ENCODE measurements around the gene GPSM3. TPM values are rescaled to one million over a fixed set of nuclear protein-coding genes. Genes with fewer than 3 reads are reported as not detected.

Gene GPSM3
- total RNA-seq, 1 experiment from 2014 or later: 10.0 TPM

DNA sequence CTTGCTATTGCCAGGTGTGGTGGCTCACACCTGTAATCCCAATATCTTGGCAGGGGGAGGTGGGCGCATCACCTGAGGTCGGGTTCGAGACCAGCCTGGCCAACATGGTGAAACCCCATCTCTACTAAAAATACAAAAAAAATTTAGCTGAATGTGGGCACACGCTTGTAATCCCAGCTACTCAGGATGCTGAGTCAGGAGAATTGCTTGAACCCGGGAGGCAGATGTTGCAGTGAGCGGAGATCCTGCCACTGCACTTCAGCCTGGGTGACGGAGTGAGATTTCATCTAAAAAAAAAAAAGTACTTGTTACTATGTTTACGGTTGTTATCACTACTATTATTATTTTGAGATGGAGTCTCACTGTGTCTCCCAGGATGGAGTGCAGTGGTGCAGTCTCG, 35.6 kb downstream of the GPSM3 start:
- CTCF ChIA-PET: interaction anchor here (0.7 kb wide), 1 partner anchor 10 kb away, joined by 3 read pairs; no protein-coding TSS in a partner anchor
- DNase-seq (ENCODE audit: low spot score) (no peak), ATAC-seq (no peak)
- Mint-ChIP-seq H3K27me3 (ENCODE audit: low read depth) (peaks cover 12% of the 10 kb centered on the region), H3K4me1 (peaks cover 18% of the 10 kb centered on the region), H3K4me3 (no peak overlapping the region), H3K36me3 (peaks cover 26% of the 10 kb centered on the region), H3K27ac (no peak overlapping the region), H3K9me3 (no peaks in the 10 kb centered on the region)
- TF ChIP-seq, protein P1, sequence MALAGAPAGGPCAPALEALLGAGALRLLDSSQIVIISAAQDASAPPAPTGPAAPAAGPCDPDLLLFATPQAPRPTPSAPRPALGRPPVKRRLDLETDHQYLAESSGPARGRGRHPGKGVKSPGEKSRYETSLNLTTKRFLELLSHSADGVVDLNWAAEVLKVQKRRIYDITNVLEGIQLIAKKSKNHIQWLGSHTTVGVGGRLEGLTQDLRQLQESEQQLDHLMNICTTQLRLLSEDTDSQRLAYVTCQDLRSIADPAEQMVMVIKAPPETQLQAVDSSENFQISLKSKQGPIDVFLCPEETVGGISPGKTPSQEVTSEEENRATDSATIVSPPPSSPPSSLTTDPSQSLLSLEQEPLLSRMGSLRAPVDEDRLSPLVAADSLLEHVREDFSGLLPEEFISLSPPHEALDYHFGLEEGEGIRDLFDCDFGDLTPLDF (CRISPR knock-in tag; IDR thresholded peaks at IDR 0.05): no peak
- POLR2A ChIA-PET: no interaction called here

GRCh38 chr6:32154514-32155161, 37.8 kb downstream of the GPSM3 start:
- ChIA-PET CTCF (interaction anchor here (0.6 to 1.3 kb wide), 8 partner anchors 10 to 800 kb away, joined by 3 to 9 read pairs (median 5); partner anchors contain the start of genes ATF6B and EGFL8), POLR2A (interaction anchor here (0.5 to 1.0 kb wide), 4 partner anchors 11 to 59 kb away, joined by 3 to 8 read pairs (median 4); no protein-coding TSS in a partner anchor)
- Mint-ChIP-seq H3K27me3 (ENCODE audit: low read depth) (peaks cover 32% of the 10 kb centered on the region), H3K36me3 (peaks cover 26% of the 10 kb centered on the region), H3K4me1 (peaks cover 33% of the 10 kb centered on the region), H3K4me3 (peak overlapping the region; percentile 100), H3K9me3 (no peaks in the 10 kb centered on the region), H3K27ac (peak overlapping the region; percentile 99)
- TF ChIP-seq, protein P2, sequence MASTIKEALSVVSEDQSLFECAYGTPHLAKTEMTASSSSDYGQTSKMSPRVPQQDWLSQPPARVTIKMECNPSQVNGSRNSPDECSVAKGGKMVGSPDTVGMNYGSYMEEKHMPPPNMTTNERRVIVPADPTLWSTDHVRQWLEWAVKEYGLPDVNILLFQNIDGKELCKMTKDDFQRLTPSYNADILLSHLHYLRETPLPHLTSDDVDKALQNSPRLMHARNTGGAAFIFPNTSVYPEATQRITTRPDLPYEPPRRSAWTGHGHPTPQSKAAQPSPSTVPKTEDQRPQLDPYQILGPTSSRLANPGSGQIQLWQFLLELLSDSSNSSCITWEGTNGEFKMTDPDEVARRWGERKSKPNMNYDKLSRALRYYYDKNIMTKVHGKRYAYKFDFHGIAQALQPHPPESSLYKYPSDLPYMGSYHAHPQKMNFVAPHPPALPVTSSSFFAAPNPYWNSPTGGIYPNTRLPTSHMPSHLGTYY (CRISPR knock-in tag; IDR thresholded peaks at IDR 0.05): no peak
- 0 out of 2 replicates have a peak, but pooled peaks have one; percentile 40 for TF ChIP-seq NFE2L1 (CRISPR knock-in tag; IDR thresholded peaks at IDR 0.05)
- no peak for TF ChIP-seq NR1H2 (CRISPR knock-in tag; IDR thresholded peaks at IDR 0.05)
- TF ChIP-seq ATF3 (CRISPR knock-in tag; conservative IDR thresholded peaks at IDR 0.05): no peak
- no peak for TF ChIP-seq ZNF219 (CRISPR knock-in tag; IDR thresholded peaks at IDR 0.05; ENCODE audit: borderline replicate concordance)
- TF ChIP-seq, protein P3, sequence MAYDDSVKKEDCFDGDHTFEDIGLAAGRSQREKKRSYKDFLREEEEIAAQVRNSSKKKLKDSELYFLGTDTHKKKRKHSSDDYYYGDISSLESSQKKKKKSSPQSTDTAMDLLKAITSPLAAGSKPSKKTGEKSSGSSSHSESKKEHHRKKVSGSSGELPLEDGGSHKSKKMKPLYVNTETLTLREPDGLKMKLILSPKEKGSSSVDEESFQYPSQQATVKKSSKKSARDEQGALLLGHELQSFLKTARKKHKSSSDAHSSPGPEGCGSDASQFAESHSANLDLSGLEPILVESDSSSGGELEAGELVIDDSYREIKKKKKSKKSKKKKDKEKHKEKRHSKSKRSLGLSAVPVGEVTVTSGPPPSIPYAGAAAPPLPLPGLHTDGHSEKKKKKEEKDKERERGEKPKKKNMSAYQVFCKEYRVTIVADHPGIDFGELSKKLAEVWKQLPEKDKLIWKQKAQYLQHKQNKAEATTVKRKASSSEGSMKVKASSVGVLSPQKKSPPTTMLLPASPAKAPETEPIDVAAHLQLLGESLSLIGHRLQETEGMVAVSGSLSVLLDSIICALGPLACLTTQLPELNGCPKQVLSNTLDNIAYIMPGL (CRISPR knock-in tag; IDR thresholded peaks at IDR 0.05): peak; percentile 66; the same call in 1 of the 2 replicates
- no peak for TF ChIP-seq CREB1 (CRISPR knock-in tag; IDR thresholded peaks at IDR 0.05)
- peak; percentile 68 for DNase-seq (ENCODE audit: low spot score)
- ATAC-seq: peak; percentile 23

DNA sequence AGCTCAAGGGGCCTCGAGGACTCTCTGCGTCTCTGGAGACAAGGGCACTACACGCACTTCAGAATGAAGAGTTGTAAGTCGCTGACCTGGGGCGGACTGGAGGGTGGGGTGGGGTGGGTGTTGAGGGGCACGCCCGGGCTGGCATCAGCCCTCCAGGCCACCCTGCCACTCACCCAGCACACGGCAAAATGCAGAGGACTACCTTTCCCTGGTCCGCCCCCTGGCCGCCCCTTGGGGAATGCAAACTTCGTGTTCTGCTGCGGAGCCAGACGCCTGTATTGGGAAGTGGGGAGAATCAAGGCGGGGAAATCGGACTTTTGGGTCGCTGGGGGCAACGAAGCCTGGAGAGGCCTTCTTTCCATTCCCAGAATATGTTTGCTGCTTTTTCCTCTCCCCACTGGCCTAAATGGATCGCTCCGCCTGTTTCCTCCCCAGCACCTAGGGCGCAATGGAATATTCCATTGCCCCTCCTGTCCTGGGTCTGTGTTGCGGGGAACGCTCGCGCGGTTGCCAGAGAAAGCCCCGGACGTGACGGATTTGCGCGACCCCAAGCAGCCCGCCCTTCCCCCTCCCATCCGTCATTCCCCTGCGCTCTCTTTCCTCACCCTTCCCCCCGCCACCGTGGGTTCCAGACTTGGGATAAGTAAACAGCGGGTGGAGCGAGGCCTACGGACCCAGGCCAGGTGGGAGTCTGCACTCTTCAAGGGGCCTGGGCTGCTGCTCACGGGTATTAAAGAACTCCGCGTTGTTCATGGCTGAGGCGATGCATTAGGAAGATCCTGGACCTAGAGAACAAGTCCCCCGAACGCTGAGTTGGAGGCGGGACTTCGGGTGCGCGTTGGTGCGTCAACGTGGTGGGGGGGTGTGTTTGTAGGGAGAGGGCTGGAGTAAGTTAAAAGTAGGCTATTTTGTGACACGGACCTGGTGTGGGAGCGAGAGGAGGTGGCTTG, 38.6 kb downstream of the GPSM3 start, which contains the start of gene PPT2:
Gene PPT2, plus strand, starts transcription at position 578 of the 950 bp plus-strand sequence. CDS start 454 bp downstream, outside the sequence.
- H3K4me1 Mint-ChIP-seq: peaks cover 35% of the 10 kb centered on the region
- peak within 1 kb of the TSS; percentile 100 for H3K4me3 Mint-ChIP-seq
- ATAC-seq (peak; percentile 54), DNase-seq (ENCODE audit: low spot score) (peak; percentile 89)
- peaks cover 39% of the 10 kb centered on the region for H3K27me3 Mint-ChIP-seq (ENCODE audit: low read depth)
- ChIA-PET POLR2A (interaction anchor here (1.0 to 1.8 kb wide), 4 partner anchors 11 to 26 kb away, joined by 3 to 7 read pairs (median 4); partner anchors contain the start of gene ATF6B), CTCF (interaction anchor here (0.5 to 3.3 kb wide), 21 partner anchors 8 to 650 kb away, joined by 3 to 20 read pairs (median 5); partner anchors contain the start of genes ATF6B, EGFL8, GPSM3 and PBX2)
- peak within 1 kb of the TSS; percentile 99 for H3K27ac Mint-ChIP-seq
- no peaks in the 10 kb centered on the region for H3K9me3 Mint-ChIP-seq
- H3K36me3 Mint-ChIP-seq: peaks cover 26% of the 10 kb centered on the region
- TF ChIP-seq MAX (CRISPR knock-in tag; IDR thresholded peaks at IDR 0.05) (peak; percentile 64), MYBL2 (CRISPR knock-in tag; IDR thresholded peaks at IDR 0.05) (0 out of 2 replicates have a peak, but pooled peaks have one; percentile 10), GRHL2 (CRISPR knock-in tag; IDR thresholded peaks at IDR 0.05; ENCODE audit: insufficient replicate concordance, severe bottlenecking) (no peak), ZNF396 (CRISPR knock-in tag; IDR thresholded peaks at IDR 0.05; ENCODE audit: borderline replicate concordance) (no peak), ETV6 (CRISPR knock-in tag; IDR thresholded peaks at IDR 0.05) (peak; percentile 18), TEAD4 (CRISPR knock-in tag; IDR thresholded peaks at IDR 0.05) (no peak), SOX15 (CRISPR knock-in tag; IDR thresholded peaks at IDR 0.05) (no peak), ZBTB43 (CRISPR knock-in tag; IDR thresholded peaks at IDR 0.05) (no peak), ZNF425 (CRISPR knock-in tag; conservative IDR thresholded peaks at IDR 0.05) (no peak), SMAD4 (CRISPR knock-in tag; IDR thresholded peaks at IDR 0.05) (no peak), SP1 (CRISPR knock-in tag; conservative IDR thresholded peaks at IDR 0.05) (0 out of 2 replicates have a peak, but pooled peaks have one; percentile 39), NFYB (CRISPR knock-in tag; conservative IDR thresholded peaks at IDR 0.05; ENCODE audit: low read depth) (0 out of 2 replicates have a peak, but pooled peaks have one; percentile 5)
